K562 (cell line): Measurements from ENCODE around the gene TTC23L. TPM values are rescaled to one million over a fixed set of nuclear protein-coding genes. Genes with fewer than 3 reads are reported as not detected.

Experiments
- BRD4 ChIP-seq: fragments of 200-600 bp; sonication (generic); IDR thresholded peaks from 2 replicates; pipeline ENCODE4 v1.6.1; 2017; ENCODE audit warnings: inconsistent platforms
- CTBP1 ChIP-seq: fragments of 450-650 bp; IDR thresholded peaks from 2 replicates; pipeline ENCODE4 v1.6.1; 2016; ENCODE audit warnings: borderline replicate concordance
- HEY1 ChIP-seq: fragments of 250-450 bp; sonication (Bioruptor Pico); IDR thresholded peaks from 2 replicates; pipeline ENCODE4 v1.5.0; 2020; ENCODE audit warnings: mild to moderate bottlenecking, moderate library complexity, borderline replicate concordance
- MTA3 ChIP-seq: fragments of 450-650 bp; formaldehyde crosslinking; IDR thresholded peaks from 2 replicates; pipeline ENCODE4 v1.6.1; 2017; ENCODE audit warnings: mild to moderate bottlenecking, borderline replicate concordance
- POLR2AphosphoS5 ChIP-seq: IDR thresholded peaks from 2 replicates; pipeline ENCODE4 v1.6.1; 2011; ENCODE audit warnings: mild to moderate bottlenecking, low read depth, low read length, moderate library complexity; ENCODE audit not compliant: control insufficient read depth, insufficient read depth
- PTBP1 ChIP-seq: fragments of 200-400 bp; formaldehyde crosslinking; IDR thresholded peaks from 2 replicates; pipeline ENCODE4 v1.6.1; 2017; ENCODE audit warnings: low read depth, low read length
- PTTG1 ChIP-seq: fragments of 450-650 bp; IDR thresholded peaks from 2 replicates; pipeline ENCODE4 v1.6.1; 2016; ENCODE audit warnings: low read depth, mild to moderate bottlenecking, missing genetic modification characterization, missing compliant biosample characterization
- RFX5 ChIP-seq: IDR thresholded peaks from 2 replicates; pipeline ENCODE4 v1.6.1; 2011; ENCODE audit warnings: low read depth, mild to moderate bottlenecking, improper control_type of control experiment, low read length
- RNF2 ChIP-seq: sonication (generic); IDR thresholded peaks from 2 replicates; pipeline ENCODE4 v1.6.1; 2016
- SIN3A ChIP-seq, 2 experiments: fragments of 150-350 bp in 1 of 2; IDR thresholded peaks; 2 replicates each; pipeline ENCODE4 v1.6.1; 2011 to 2016; ENCODE audit warnings: borderline replicate concordance in 2 of 2, low read depth in 2 of 2, low read length in 2 of 2, mild to moderate bottlenecking in 2 of 2, moderate library complexity in 2 of 2; ENCODE audit not compliant: control insufficient read depth in 1 of 2
- SMAD1 ChIP-seq: fragments of 150-350 bp; IDR thresholded peaks from 2 replicates; pipeline ENCODE4 v1.6.1; 2014; ENCODE audit warnings: low read length, low read depth; ENCODE audit not compliant: partially characterized antibody
- SMAD3 ChIP-seq: fragments of 450-650 bp; formaldehyde crosslinking; conservative IDR thresholded peaks from 2 replicates; pipeline ENCODE4 v1.4.0; 2020; ENCODE audit warnings: mild to moderate bottlenecking
- U2AF2 ChIP-seq: fragments of 200-400 bp; formaldehyde crosslinking; optimal IDR thresholded peaks from 2 replicates; pipeline ENCODE3; 2017; ENCODE audit warnings: low read depth, mild to moderate bottlenecking, low read length
- ZNF766 ChIP-seq: fragments of 200-800 bp; sonication (Bioruptor generic); conservative IDR thresholded peaks from 2 replicates; pipeline ENCODE4 v1.6.1; 2016; ENCODE audit warnings: missing genetic modification characterization, missing compliant biosample characterization
- polyA plus RNA-seq, 8 experiments: library from polyadenylated mRNA; depleted of rRNA in 4 of 8; stranded (reverse) in 5 of 8; unstranded in 3 of 8; fragments of >200 nt; fragmentation: Nextera tagmentation in 2 of 8; fragmentation: Illumina TruSeq in 1 of 8; extraction: Ambion mirVana in 2 of 8; extraction: Trizol in 1 of 8; gene quantifications; 2 replicates each; pipeline versions ENCODE4 v1.2.1 to v1.2.3, GENCODE V29; 2011 to 2014; ENCODE audit warnings: inconsistent platforms in 1 of 8, missing spikeins in 1 of 8
- total RNA-seq, 7 experiments: library from RNA; depleted of rRNA in 6 of 7; stranded (reverse); fragments of >200 nt in 6 of 7; fragmentation: Illumina TruSeq in 2 of 7; extraction: Trizol in 2 of 7; gene quantifications; 2 replicates each; pipeline versions ENCODE4 v1.2.1 to v1.2.3, GENCODE V29; 2011 to 2021; ENCODE audit warnings: low replicate concordance in 1 of 7
- TF ChIP-seq, protein P1 (sequence below), 2 experiments: fragments of 450-650 bp in 1 of 2; sonication (generic) in 1 of 2; formaldehyde crosslinking in 1 of 2; IDR thresholded peaks; 2 replicates each; pipeline versions ENCODE4 v1.7.1 to v1.9.0; 2016 to 2022; ENCODE audit warnings: inconsistent platforms in 1 of 2, mild to moderate bottlenecking in 1 of 2, missing genetic modification reagents in 1 of 2
- TF ChIP-seq, protein P2 (sequence below): sonication (generic); formaldehyde crosslinking; IDR thresholded peaks from 2 replicates; pipeline ENCODE4 v1.8.1; 2023; ENCODE audit warnings: mild to moderate bottlenecking, missing genetic modification reagents

TTC23L gene
- total and polyA plus RNA-seq, 9 of the 15 experiments (the other 6 are each of a cell fraction or from before 2014, with no cell fraction given) = 0.03 to 0.32 (median 0.14) TPM; not detected in 2

DNA sequence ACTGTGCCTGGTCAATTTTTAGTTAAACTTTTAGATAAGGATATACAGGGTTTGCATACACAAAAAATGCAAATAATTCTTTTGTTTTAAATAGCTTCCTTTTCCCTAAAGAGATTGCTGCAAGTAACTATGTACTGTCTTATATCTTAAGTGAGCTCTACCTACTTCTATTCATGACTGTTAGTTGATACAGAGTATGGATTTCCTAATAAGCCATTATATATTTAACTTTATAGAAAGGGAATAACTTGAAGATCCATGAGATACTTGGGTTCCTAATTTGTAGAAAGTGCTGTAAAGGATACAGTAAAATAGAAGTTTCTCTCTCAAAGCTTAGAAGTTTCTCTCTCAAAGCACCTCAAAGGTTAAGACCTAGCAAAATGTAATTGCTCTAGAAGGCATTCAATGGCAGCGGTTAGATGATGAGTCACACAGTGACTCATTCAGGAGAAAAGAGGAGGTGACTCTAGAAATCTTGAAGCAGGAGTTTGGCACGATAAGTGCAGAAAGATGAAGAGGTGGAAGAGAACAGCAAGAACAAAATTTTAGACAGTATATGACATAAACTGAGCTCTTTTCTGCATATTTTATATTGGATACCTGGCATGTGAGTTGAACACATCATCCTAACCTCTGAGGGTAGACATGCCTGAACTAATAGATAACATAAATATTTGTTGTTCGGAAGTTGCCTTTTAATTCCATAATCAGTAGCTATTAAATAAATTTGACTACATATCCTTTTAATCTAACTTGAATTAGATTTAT, 84.9 kb downstream of the TTC23L start (continued):
- TF ChIP-seq, protein P1, sequence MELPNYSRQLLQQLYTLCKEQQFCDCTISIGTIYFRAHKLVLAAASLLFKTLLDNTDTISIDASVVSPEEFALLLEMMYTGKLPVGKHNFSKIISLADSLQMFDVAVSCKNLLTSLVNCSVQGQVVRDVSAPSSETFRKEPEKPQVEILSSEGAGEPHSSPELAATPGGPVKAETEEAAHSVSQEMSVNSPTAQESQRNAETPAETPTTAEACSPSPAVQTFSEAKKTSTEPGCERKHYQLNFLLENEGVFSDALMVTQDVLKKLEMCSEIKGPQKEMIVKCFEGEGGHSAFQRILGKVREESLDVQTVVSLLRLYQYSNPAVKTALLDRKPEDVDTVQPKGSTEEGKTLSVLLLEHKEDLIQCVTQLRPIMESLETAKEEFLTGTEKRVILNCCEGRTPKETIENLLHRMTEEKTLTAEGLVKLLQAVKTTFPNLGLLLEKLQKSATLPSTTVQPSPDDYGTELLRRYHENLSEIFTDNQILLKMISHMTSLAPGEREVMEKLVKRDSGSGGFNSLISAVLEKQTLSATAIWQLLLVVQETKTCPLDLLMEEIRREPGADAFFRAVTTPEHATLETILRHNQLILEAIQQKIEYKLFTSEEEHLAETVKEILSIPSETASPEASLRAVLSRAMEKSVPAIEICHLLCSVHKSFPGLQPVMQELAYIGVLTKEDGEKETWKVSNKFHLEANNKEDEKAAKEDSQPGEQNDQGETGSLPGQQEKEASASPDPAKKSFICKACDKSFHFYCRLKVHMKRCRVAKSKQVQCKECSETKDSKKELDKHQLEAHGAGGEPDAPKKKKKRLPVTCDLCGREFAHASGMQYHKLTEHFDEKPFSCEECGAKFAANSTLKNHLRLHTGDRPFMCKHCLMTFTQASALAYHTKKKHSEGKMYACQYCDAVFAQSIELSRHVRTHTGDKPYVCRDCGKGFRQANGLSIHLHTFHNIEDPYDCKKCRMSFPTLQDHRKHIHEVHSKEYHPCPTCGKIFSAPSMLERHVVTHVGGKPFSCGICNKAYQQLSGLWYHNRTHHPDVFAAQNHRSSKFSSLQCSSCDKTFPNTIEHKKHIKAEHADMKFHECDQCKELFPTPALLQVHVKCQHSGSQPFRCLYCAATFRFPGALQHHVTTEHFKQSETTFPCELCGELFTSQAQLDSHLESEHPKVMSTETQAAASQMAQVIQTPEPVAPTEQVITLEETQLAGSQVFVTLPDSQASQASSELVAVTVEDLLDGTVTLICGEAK (IDR thresholded peaks at IDR 0.05) = 0 out of 2 replicates have a peak, but pooled peaks have one; percentile 14
- TF ChIP-seq, protein P1 (CRISPR knock-in tag; IDR thresholded peaks at IDR 0.05) = no peak
- no peak for TF ChIP-seq SIN3A (IDR thresholded peaks at IDR 0.05; ENCODE audit: borderline replicate concordance in 2 of 2, control insufficient read depth in 1 of 2, low read depth in 2 of 2, low read length in 2 of 2)
- TF ChIP-seq RFX5 = no peak
- TF ChIP-seq U2AF2 = no peak
- TF ChIP-seq PTBP1 = no peak
- TF ChIP-seq SMAD1 = no peak
- TF ChIP-seq ZNF766 (CRISPR knock-in tag) = peak; percentile 54; the same call in 1 of the 2 replicates
- peak; percentile 57; the same call in 1 of the 2 replicates for TF ChIP-seq POLR2AphosphoS5
- no peak for TF ChIP-seq HEY1
- TF ChIP-seq SMAD3 (CRISPR knock-in tag) = no peak
- no peak for TF ChIP-seq MTA3
- TF ChIP-seq, protein P2, sequence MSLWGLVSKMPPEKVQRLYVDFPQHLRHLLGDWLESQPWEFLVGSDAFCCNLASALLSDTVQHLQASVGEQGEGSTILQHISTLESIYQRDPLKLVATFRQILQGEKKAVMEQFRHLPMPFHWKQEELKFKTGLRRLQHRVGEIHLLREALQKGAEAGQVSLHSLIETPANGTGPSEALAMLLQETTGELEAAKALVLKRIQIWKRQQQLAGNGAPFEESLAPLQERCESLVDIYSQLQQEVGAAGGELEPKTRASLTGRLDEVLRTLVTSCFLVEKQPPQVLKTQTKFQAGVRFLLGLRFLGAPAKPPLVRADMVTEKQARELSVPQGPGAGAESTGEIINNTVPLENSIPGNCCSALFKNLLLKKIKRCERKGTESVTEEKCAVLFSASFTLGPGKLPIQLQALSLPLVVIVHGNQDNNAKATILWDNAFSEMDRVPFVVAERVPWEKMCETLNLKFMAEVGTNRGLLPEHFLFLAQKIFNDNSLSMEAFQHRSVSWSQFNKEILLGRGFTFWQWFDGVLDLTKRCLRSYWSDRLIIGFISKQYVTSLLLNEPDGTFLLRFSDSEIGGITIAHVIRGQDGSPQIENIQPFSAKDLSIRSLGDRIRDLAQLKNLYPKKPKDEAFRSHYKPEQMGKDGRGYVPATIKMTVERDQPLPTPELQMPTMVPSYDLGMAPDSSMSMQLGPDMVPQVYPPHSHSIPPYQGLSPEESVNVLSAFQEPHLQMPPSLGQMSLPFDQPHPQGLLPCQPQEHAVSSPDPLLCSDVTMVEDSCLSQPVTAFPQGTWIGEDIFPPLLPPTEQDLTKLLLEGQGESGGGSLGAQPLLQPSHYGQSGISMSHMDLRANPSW (CRISPR knock-in tag) = no peak
- peak; percentile 74; the same call in 1 of the 2 replicates for TF ChIP-seq RNF2
- no peak for TF ChIP-seq BRD4
- peak; percentile 61; the same call in 1 of the 2 replicates for TF ChIP-seq CTBP1
- TF ChIP-seq PTTG1 (tag) = no peak
